UCSD-AML1 (cell line): ENCODE data around the gene LCA5.
"Not testable (repeated sequence)": the region's sequence is repeated elsewhere in the genome, so short reads cannot be mapped to it uniquely, and the experiment has no call there.

Experiments used
- DNase-seq: peaks from one replicate; lab custom pipeline; 2025; ENCODE audit not compliant: unreplicated experiment; lab: John Stamatoyannopoulos, UW

The LCA5 gene

GRCh38 chr6:79468116-79468515 is 69.1 kb downstream of the LCA5 start:
- no peak for DNase-seq

- no peak for DNase-seq
Measured at GRCh38 chr6:79467716-79468115, 69.5 kb downstream of the LCA5 start.

- DNase-seq = no peak
Measured at GRCh38 chr6:79466207-79466834, 70.9 kb downstream of the LCA5 start.

GRCh38 chr6:79465381-79465780 is 71.8 kb downstream of the LCA5 start:
- no peak for DNase-seq

GRCh38 chr6:79463621-79464050 is 73.6 kb downstream of the LCA5 start:
- DNase-seq = no peak

- DNase-seq = no peak
Measured at GRCh38 chr6:79461205-79461604, 76.0 kb downstream of the LCA5 start.

GRCh38 chr6:79455446-79455845 is 81.8 kb downstream of the LCA5 start:
- DNase-seq = no peak

- no peak for DNase-seq
Measured at GRCh38 chr6:79453558-79454042, 83.6 kb downstream of the LCA5 start.

- DNase-seq = no peak
Measured at GRCh38 chr6:79450984-79451383, 86.2 kb downstream of the LCA5 start.

- no peak for DNase-seq
Measured at GRCh38 chr6:79446006-79446405, 91.2 kb downstream of the LCA5 start.

GRCh38 chr6:79443876-79444275 is 93.4 kb downstream of the LCA5 start:
- not testable (repeated sequence) for DNase-seq

GRCh38 chr6:79441192-79441591 is 96.0 kb downstream of the LCA5 start:
- DNase-seq = no peak

GRCh38 chr6:79440598-79440997 is 96.6 kb downstream of the LCA5 start:
- DNase-seq = no peak

GRCh38 chr6:79438030-79438429 is 99.2 kb downstream of the LCA5 start:
- no peak for DNase-seq

GRCh38 chr6:79436241-79436640 is 101.0 kb downstream of the LCA5 start:
- no peak for DNase-seq

GRCh38 chr6:79435746-79436145 is 101.5 kb downstream of the LCA5 start:
- no peak for DNase-seq
